ENCODE measurements around the gene GPS1.

DNA sequence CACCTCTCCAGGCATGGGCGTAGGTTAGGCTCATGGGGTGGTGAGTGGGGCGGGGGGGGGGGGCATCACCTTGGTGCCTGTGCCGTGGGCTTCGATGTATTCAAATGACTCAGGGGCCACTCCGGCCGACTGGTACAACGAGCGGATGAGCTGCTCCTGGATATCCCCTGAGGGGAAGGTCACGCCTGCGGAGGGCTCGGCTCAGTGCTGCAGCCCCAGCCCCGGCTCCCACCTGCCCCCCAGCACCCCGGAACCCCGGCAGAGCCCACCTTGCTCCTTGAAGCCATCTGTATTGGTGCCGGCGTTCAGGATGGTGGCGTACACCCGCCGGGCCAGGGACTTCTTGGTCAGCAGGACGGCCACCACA is 40.9 kb downstream of the GPS1 start:
- TF ChIP-seq, protein P1, sequence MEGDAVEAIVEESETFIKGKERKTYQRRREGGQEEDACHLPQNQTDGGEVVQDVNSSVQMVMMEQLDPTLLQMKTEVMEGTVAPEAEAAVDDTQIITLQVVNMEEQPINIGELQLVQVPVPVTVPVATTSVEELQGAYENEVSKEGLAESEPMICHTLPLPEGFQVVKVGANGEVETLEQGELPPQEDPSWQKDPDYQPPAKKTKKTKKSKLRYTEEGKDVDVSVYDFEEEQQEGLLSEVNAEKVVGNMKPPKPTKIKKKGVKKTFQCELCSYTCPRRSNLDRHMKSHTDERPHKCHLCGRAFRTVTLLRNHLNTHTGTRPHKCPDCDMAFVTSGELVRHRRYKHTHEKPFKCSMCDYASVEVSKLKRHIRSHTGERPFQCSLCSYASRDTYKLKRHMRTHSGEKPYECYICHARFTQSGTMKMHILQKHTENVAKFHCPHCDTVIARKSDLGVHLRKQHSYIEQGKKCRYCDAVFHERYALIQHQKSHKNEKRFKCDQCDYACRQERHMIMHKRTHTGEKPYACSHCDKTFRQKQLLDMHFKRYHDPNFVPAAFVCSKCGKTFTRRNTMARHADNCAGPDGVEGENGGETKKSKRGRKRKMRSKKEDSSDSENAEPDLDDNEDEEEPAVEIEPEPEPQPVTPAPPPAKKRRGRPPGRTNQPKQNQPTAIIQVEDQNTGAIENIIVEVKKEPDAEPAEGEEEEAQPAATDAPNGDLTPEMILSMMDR (IDR thresholded peaks at IDR 0.05): no peak
- TF ChIP-seq EP300 (IDR thresholded peaks at IDR 0.05): no peak

Measured in suprapubic skin (tissue), 3 donors.